Measurements from ENCODE around the gene LDB2. TPM values are rescaled to one million over a fixed set of nuclear protein-coding genes. Genes with fewer than 3 reads are reported as not detected.

The LDB2 gene
- total and polyA plus RNA-seq, 2 of the 8 experiments (the other 6 are each of a cell fraction or from before 2014, with no cell fraction given) = 57.0 to 140 TPM

GRCh38 chr4:16890651-16891050, 7.8 kb downstream of the LDB2 start (continued):
- TF ChIP-seq CHD7 (IDR thresholded peaks at IDR 0.05; ENCODE audit: insufficient replicate concordance, low read length) (no peak), SRF (IDR thresholded peaks at IDR 0.05; ENCODE audit: low read depth, low read length) (no peak), CTCF (IDR thresholded peaks at IDR 0.05; ENCODE audit: control extremely low read depth in 1 of 3, insufficient read depth in 1 of 3, low read depth in 1 of 3, low read length in 3 of 3) (no peak), PHF8 (conservative IDR thresholded peaks at IDR 0.05; ENCODE audit: low read depth, low read length) (no peak), TBP (IDR thresholded peaks at IDR 0.05; ENCODE audit: low read depth, low read length) (no peak), MAFK (IDR thresholded peaks at IDR 0.05; ENCODE audit: low read depth, low read length) (no peak), CTBP2 (IDR thresholded peaks at IDR 0.05; ENCODE audit: borderline replicate concordance, insufficient read depth, insufficient read length, low read length) (no peak), POLR2AphosphoS5 (IDR thresholded peaks at IDR 0.05; ENCODE audit: low read depth, low read length) (no peak)

All from H1 (cell line).